NCI-H1092 treated with DMSO at 0.1 percent for 48 hours (cell line): ENCODE measurements around the gene SRPK2.
A peak's percentile ranks its signal among the peaks of the same experiment; 100 is the strongest.
"Not testable (repeated sequence)": the region's sequence is repeated elsewhere in the genome, so short reads cannot be mapped to it uniquely, and the experiment has no call there.

ENCODE experiments used
- DNase-seq: peaks from one replicate; lab custom pipeline; 2025; lab: John Stamatoyannopoulos, UW

SRPK2 gene

GRCh38 chr7:105388356-105389087, at the start of gene SRPK2:
SRPK2 (minus strand) TSS chr7:105388921.
- DNase-seq: peak; percentile 51

GRCh38 chr7:105438254-105438653, 49.5 kb upstream of the SRPK2 start:
- DNase-seq: no peak

GRCh38 chr7:105437356-105437755, 48.6 kb upstream of the SRPK2 start:
- DNase-seq: not testable (repeated sequence)

- peak; percentile 31 for DNase-seq
These were observed 41.3 kb upstream of the SRPK2 start for GRCh38 chr7:105429746-105430612.

- no peak for DNase-seq
These were observed 38.0 kb upstream of the SRPK2 start for GRCh38 chr7:105426606-105427146.

GRCh38 chr7:105423987-105424386, 35.3 kb upstream of the SRPK2 start:
- no peak for DNase-seq

GRCh38 chr7:105413887-105414437, 25.2 kb upstream of the SRPK2 start:
- DNase-seq: no peak

- not testable (repeated sequence) for DNase-seq
These were observed 22.1 kb upstream of the SRPK2 start for GRCh38 chr7:105410774-105411173.

- DNase-seq: not testable (repeated sequence)
These were observed 21.1 kb upstream of the SRPK2 start for GRCh38 chr7:105409775-105410174.

GRCh38 chr7:105408791-105409410, 20.2 kb upstream of the SRPK2 start:
- DNase-seq: no peak

- no peak for DNase-seq
These were observed 14.4 kb upstream of the SRPK2 start for GRCh38 chr7:105403128-105403527.

GRCh38 chr7:105402221-105403095, 13.7 kb upstream of the SRPK2 start:
- no peak for DNase-seq

- no peak for DNase-seq
These were observed 10.5 kb upstream of the SRPK2 start for GRCh38 chr7:105399043-105399725.

- no peak for DNase-seq
These were observed 7.8 kb upstream of the SRPK2 start for GRCh38 chr7:105396566-105396965.

- DNase-seq: no peak
These were observed 2.7 kb upstream of the SRPK2 start for GRCh38 chr7:105391429-105391828.

GRCh38 chr7:105389889-105390288, 1.2 kb upstream of the SRPK2 start:
- no peak for DNase-seq

- DNase-seq: peak; percentile 80
These were observed 448 bp upstream of the SRPK2 start for GRCh38 chr7:105389088-105389650.

GRCh38 chr7:105387508-105388355, 989 bp downstream of the SRPK2 start:
- DNase-seq: peak; percentile 64

GRCh38 chr7:105377903-105378302, 10.8 kb downstream of the SRPK2 start:
- no peak for DNase-seq
